WI38 (cell line): ENCODE measurements around the gene HTR5A.

Experiments used
- H3K4me3 ChIP-seq: 2 replicates; pipeline ENCODE4 v1.5.1; 2011; ENCODE audit warnings: low read depth, mild to moderate bottlenecking, control low read depth, low read length
- TF ChIP-seq, protein P1 (sequence below): IDR thresholded peaks from 2 replicates; pipeline ENCODE4 v1.5.1; 2012; ENCODE audit warnings: low read depth, mild to moderate bottlenecking, control low read depth, low read length

The HTR5A gene

DNA sequence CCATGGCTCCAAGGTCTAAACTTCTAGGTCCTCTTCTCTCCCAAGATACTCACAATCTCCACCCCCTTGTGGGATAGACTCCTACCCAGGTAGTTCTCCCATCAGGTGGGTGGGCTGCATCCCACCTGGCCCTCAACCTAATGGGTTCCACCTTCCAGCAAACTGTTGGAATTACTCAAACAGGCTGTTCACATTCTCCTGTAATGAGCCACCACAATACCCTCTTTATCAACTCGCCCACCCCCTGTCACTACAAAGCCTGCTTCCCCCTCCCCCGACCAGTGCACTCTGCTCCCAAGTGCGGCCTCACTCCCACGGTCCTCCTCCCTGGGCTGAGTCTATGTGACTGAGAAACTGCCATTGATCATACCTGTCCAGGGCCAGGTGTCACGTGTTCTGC is 10.4 kb upstream of the HTR5A start:
- H3K4me3 ChIP-seq: no peak overlapping the region
- TF ChIP-seq, protein P1, sequence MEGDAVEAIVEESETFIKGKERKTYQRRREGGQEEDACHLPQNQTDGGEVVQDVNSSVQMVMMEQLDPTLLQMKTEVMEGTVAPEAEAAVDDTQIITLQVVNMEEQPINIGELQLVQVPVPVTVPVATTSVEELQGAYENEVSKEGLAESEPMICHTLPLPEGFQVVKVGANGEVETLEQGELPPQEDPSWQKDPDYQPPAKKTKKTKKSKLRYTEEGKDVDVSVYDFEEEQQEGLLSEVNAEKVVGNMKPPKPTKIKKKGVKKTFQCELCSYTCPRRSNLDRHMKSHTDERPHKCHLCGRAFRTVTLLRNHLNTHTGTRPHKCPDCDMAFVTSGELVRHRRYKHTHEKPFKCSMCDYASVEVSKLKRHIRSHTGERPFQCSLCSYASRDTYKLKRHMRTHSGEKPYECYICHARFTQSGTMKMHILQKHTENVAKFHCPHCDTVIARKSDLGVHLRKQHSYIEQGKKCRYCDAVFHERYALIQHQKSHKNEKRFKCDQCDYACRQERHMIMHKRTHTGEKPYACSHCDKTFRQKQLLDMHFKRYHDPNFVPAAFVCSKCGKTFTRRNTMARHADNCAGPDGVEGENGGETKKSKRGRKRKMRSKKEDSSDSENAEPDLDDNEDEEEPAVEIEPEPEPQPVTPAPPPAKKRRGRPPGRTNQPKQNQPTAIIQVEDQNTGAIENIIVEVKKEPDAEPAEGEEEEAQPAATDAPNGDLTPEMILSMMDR: no peak

DNA sequence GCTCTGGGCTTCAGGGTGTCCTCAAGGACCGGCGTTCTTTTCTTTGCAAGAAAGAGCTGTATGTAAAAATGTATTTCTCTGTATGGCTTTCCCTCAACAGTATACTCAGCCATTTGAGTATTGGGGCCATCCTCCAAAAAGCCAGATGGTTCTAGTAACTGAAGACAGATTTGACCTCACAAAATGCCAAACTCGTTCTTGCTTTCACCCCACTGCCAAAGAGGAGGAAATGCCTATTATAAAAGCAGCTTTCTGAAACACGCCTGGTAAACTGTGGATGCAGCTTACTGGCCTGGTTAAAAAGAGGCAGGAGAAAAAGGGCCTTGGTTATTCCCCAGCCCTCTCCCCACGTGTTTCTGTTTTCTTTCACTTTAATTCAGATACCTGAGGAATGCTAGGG is 7.7 kb upstream of the HTR5A start:
- TF ChIP-seq, protein P1: no peak
- H3K4me3 ChIP-seq: no peak overlapping the region

- TF ChIP-seq, protein P1: no peak
- H3K4me3 ChIP-seq: no peak overlapping the region
These were observed 5.9 kb upstream of the HTR5A start for GRCh38 chr7:155064186-155064585.

GRCh38 chr7:155066417-155066950 is 3.6 kb upstream of the HTR5A start:
- no peak overlapping the region for H3K4me3 ChIP-seq

GRCh38 chr7:155071121-155071651 is 1.1 kb downstream of the HTR5A start:
- no peak overlapping the region for H3K4me3 ChIP-seq
- TF ChIP-seq, protein P1: no peak

More at GRCh38 chr7:155066417-155066950, 3.6 kb upstream of the HTR5A start:
- TF ChIP-seq, protein P1: no peak

DNA sequence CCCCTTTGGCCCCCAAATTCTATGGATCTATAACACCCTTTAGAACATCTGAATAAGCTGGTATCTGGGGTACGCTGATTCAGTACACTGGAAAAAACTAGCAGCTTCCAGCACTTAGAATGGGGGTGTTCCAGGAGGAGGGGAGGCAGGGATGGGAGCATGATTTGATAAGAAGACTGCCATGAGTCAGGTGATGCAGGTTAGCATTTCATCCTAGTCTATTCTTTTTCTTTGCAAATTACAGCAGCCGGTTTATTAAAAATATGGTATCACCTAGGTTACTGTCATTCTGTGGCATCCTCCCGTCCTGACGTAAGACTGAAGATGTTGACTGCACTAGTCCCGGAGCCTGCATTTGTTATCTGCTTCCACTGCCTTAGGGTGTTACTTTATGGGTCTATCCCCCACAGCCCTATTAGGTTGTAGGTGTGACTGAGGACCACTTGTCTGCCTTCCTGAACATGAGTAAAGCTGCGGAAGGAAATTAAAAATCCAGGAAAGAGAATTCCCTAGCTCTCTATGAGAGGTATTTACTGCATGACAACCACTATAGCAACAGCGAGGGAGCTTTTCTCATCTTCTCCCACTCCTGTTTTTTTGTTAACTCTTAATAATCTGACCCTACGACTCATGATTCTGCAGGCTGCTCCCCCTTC is 1.9 kb downstream of the HTR5A start:
- TF ChIP-seq, protein P1: no peak
- no peak overlapping the region for H3K4me3 ChIP-seq

DNA sequence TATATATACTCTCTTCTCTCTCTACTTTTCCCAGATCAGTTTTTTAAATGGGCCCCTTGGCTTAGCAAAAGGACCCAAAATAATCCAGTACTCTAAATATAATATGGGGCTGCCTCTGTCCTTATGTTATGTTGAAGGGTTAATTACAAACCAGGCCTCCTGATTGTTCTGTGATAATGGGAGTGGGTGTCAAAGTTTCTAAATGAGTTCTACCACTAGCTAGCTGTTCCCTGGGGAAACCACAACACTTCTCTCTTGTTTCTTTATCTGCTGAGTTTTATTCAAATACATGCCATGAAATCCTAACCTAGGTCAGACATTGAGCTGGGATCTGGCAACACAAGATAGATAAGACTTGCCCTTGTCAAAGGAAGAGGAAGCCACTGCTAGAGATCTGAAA is 3.8 kb downstream of the HTR5A start:
- H3K4me3 ChIP-seq: no peak overlapping the region
- TF ChIP-seq, protein P1: no peak
